Caco-2 (cell line): ENCODE data around the gene EFCAB14. TPM values are rescaled to one million over a fixed set of nuclear protein-coding genes. Genes with fewer than 3 reads are reported as not detected.

Experiments used
- BruUV-seq: library from RNA; stranded (reverse); fragments of 400-500 nt; replicated peaks from 2 replicates; lab custom pipeline; 2021; lab: Mats Ljungman, UMichigan
- CTCF ChIA-PET: fragments of 300-600 bp; sonication (Branson Sonifier 250); formaldehyde crosslinking; loops from one replicate; lab custom pipeline; 2022; ENCODE audit warnings: antibody characterized with exemption; lab: Charles Lee
- POLR2A ChIA-PET: fragments of 300-600 bp; sonication (Branson Sonifier 250); formaldehyde crosslinking; loops from one replicate; lab custom pipeline; 2022; ENCODE audit warnings: antibody characterized with exemption; lab: Charles Lee
- DNase-seq, 2 experiments: peaks; one replicate each; pipeline versions ENCODE4 v3.0.0 to v3.0.0-alpha.2; 2020 to 2022
- H3K27me3 ChIP-seq: replicated peaks from 2 replicates; pipeline ENCODE4 v1.6.0; 2011; ENCODE audit warnings: low read length; ENCODE audit not compliant: control insufficient read depth, insufficient read depth
- H3K36me3 ChIP-seq: 2 replicates; pipeline ENCODE4 v1.5.1; 2011; ENCODE audit warnings: low read length; ENCODE audit not compliant: control insufficient read depth, insufficient read depth
- H3K4me1 ChIP-seq: fragments of 250-450 bp; sonication (Bioruptor Pico); 2 replicates; pipeline ENCODE4 v1.5.1; 2020; ENCODE audit warnings: mild to moderate bottlenecking
- H3K4me3 ChIP-seq: 2 replicates; pipeline ENCODE4 v1.5.1; 2011; ENCODE audit warnings: low read depth, mild to moderate bottlenecking, control low read depth, low read length
- H3K9me3 ChIP-seq: fragments of 250-450 bp; sonication (Bioruptor Pico); 2 replicates; pipeline ENCODE4 v1.5.1; 2020; ENCODE audit warnings: mild to moderate bottlenecking, moderate library complexity
- H3K27ac Mint-ChIP-seq: one replicate; pipeline ENCODE4 v1.8.0; 2022; ENCODE audit warnings: mixed read lengths; ENCODE audit not compliant: unreplicated experiment
- H3K27me3 Mint-ChIP-seq: one replicate; pipeline ENCODE4 v1.8.0; 2022; ENCODE audit warnings: mixed read lengths; ENCODE audit not compliant: insufficient read depth, unreplicated experiment
- H3K36me3 Mint-ChIP-seq: one replicate; pipeline ENCODE4 v1.8.0; 2022; ENCODE audit warnings: mild to moderate bottlenecking, mixed read lengths; ENCODE audit not compliant: insufficient read depth, unreplicated experiment
- H3K4me1 Mint-ChIP-seq: one replicate; pipeline ENCODE4 v1.8.0; 2022; ENCODE audit warnings: low read depth, mixed read lengths; ENCODE audit not compliant: unreplicated experiment
- H3K4me3 Mint-ChIP-seq: one replicate; pipeline ENCODE4 v1.8.0; 2022; ENCODE audit warnings: mild to moderate bottlenecking, moderate library complexity, mixed read lengths; ENCODE audit not compliant: unreplicated experiment
- H3K9me3 Mint-ChIP-seq: one replicate; pipeline ENCODE4 v1.8.0; 2022; ENCODE audit warnings: mixed read lengths; ENCODE audit not compliant: unreplicated experiment
- intact Hi-C: fragments of 100-400 bp; cut with micrococcal nuclease; formaldehyde crosslinking; loops from one replicate; pipeline ENCODE4 v1.10.0; 2022; ENCODE audit not compliant: unreplicated experiment
- total RNA-seq: library from RNA; stranded (reverse); gene quantifications from 2 replicates; pipeline ENCODE4 v1.2.3, GENCODE V29; 2022
- TF ChIP-seq, protein P1 (sequence below), 2 experiments: fragments of 200-600 bp in 1 of 2; IDR thresholded peaks; 1 replicate in 1 of 2; 2 replicates in 1 of 2; pipeline versions ENCODE4 v1.5.1 to v1.8.0; 2011 to 2022; ENCODE audit warnings: antibody characterized with exemption in 1 of 2, control low read depth in 1 of 2, inconsistent platforms in 1 of 2, low read depth in 1 of 2, low read length in 1 of 2, mild to moderate bottlenecking in 1 of 2, moderate library complexity in 1 of 2; ENCODE audit not compliant: insufficient read depth in 1 of 2, severe bottlenecking in 1 of 2, unreplicated experiment in 1 of 2

Gene EFCAB14
- total RNA-seq, 1 experiment from 2014 or later: 60.3 TPM

DNA sequence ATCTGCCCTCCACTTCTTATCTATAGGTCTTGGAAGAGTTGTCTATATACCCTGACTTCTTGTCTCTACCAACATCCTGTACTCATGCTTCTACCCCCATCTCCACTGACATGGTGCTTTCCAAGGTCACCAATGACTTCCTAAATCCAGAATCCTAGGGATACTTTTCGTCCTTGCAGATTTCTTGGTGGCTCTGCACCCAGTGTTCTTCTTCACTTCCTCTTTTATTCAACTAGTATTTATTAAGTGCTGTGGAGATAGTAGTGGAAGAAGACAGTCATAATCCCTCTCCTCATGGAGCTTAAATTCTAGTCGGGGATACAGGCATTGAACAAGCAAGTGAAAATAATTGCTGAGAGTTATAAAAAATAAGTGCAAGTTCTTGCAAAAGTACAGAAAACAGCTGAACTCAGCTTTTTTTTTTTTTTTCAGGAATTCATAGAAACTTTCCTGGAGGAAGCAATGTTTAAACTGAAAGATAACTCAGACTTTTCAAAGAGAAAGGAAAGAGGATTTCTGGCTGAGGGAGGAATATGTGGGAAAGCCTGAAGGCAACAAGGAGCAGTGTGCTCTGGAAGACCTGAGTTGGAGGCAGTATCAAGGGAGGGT lies 41.7 kb upstream of the EFCAB14 start:
- Mint-ChIP-seq H3K4me1 (peaks cover 40% of the 10 kb centered on the region), H3K9me3 (peaks cover 27% of the 10 kb centered on the region), H3K27me3 (no peaks in the 10 kb centered on the region), H3K36me3 (no peaks in the 10 kb centered on the region), H3K4me3 (no peak overlapping the region), H3K27ac (no peak overlapping the region)
- Histone ChIP-seq H3K4me3 (no peak overlapping the region), H3K4me1 (peaks cover 38% of the 10 kb centered on the region), H3K9me3 (no peaks in the 10 kb centered on the region), H3K36me3 (no peaks in the 10 kb centered on the region), H3K27me3 (no peaks in the 10 kb centered on the region)
- intact Hi-C loops: no loop called here
- ChIA-PET CTCF (no interaction called here), POLR2A (no interaction called here)
- BruUV-seq: no TSS peak
- no peak for DNase-seq
- TF ChIP-seq, protein P1, sequence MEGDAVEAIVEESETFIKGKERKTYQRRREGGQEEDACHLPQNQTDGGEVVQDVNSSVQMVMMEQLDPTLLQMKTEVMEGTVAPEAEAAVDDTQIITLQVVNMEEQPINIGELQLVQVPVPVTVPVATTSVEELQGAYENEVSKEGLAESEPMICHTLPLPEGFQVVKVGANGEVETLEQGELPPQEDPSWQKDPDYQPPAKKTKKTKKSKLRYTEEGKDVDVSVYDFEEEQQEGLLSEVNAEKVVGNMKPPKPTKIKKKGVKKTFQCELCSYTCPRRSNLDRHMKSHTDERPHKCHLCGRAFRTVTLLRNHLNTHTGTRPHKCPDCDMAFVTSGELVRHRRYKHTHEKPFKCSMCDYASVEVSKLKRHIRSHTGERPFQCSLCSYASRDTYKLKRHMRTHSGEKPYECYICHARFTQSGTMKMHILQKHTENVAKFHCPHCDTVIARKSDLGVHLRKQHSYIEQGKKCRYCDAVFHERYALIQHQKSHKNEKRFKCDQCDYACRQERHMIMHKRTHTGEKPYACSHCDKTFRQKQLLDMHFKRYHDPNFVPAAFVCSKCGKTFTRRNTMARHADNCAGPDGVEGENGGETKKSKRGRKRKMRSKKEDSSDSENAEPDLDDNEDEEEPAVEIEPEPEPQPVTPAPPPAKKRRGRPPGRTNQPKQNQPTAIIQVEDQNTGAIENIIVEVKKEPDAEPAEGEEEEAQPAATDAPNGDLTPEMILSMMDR (IDR thresholded peaks at IDR 0.05; ENCODE audit: insufficient read depth in 1 of 2, low read depth in 1 of 2, low read length in 1 of 2, severe bottlenecking in 1 of 2, unreplicated experiment in 1 of 2): no peak

DNA sequence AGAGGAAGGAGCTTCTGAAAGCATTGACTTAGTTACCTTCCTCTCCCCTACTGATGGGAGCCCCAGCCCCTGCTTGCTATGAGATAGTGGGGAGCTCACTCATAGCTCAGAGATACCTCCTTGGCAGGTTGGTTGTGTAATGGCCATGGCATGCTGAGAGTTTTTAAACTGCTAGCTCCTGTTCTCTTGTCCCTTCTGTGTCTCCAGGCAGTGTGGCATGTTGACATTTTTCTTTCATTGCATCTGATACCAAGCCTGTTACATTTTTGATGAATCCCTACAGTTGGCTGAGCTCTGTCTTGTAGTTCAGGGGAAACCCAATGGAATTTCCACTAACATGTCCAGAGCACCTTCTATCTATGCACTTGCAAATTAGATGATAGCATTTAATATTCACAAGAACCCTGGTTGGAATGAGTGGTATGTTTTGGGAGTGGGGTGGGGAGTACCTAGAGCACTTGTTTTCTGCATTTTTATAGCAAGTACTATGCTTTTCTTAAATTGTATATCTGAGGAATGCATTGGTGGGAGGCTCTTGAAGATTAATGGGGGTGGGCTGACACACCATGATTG lies 39.1 kb upstream of the EFCAB14 start:
- Mint-ChIP-seq H3K27me3 (no peaks in the 10 kb centered on the region), H3K4me3 (no peak overlapping the region), H3K9me3 (peaks cover 27% of the 10 kb centered on the region), H3K36me3 (no peaks in the 10 kb centered on the region), H3K4me1 (peaks cover 50% of the 10 kb centered on the region), H3K27ac (no peak overlapping the region)
- CTCF ChIA-PET: interaction anchor here (0.8 kb wide), 1 partner anchor 11 kb away, joined by 4 read pairs; no protein-coding TSS in a partner anchor
- no TSS peak for BruUV-seq
- no peaks in the 10 kb centered on the region for H3K27me3 ChIP-seq
- POLR2A ChIA-PET: no interaction called here
- intact Hi-C loops: no loop called here
- H3K36me3 ChIP-seq: no peaks in the 10 kb centered on the region
- no peak for DNase-seq
- TF ChIP-seq, protein P1 (IDR thresholded peaks at IDR 0.05; ENCODE audit: insufficient read depth in 1 of 2, low read depth in 1 of 2, low read length in 1 of 2, severe bottlenecking in 1 of 2, unreplicated experiment in 1 of 2): no peak
- no peak overlapping the region for H3K4me3 ChIP-seq
- no peaks in the 10 kb centered on the region for H3K9me3 ChIP-seq
- H3K4me1 ChIP-seq: peaks cover 41% of the 10 kb centered on the region

DNA sequence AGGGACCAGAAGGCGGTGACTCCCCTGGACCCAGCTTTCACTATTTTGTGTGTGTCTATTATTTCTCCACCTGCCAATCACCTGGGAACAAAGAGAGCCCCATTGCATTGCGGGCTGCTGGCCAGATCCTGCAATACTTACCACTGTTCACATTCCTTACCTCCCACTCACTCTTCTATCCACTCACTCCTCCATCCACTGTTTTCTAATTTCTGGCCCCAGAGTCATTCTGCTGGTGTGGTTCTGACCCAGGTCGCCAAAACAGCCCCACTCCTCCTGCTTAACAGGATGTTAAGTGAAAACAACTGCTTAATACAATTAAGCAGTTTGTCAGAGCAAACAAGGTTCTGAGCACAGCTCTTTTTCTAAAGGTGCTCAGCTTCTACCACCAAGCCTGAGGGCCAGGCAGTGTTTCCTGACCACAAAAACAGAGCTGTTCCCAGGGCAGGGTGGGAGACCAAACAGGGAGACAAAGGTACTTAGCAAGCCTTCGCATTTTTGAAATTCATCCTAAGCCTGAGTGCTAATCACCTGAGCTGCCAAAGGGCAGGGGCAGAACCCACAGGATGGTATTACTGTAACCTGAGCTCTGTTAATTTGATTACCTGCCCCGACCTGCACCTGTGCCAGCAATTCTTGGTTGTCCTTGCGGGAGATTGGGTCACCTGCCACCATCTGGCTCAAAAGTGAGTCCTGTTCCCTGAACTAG lies 38.5 kb upstream of the EFCAB14 start:
- CTCF ChIA-PET: interaction anchor here (0.8 kb wide), 1 partner anchor 10 kb away, joined by 4 read pairs; no protein-coding TSS in a partner anchor
- no peaks in the 10 kb centered on the region for H3K36me3 ChIP-seq
- DNase-seq: peak in 1 of 2 experiments; percentile 39
- no peak overlapping the region for H3K4me3 ChIP-seq
- H3K4me3 Mint-ChIP-seq: peak overlapping the region; percentile 7
- intact Hi-C loops: no loop called here
- peaks cover 50% of the 10 kb centered on the region for H3K4me1 Mint-ChIP-seq
- H3K27ac Mint-ChIP-seq: peak overlapping the region; percentile 30
- H3K4me1 ChIP-seq: peaks cover 41% of the 10 kb centered on the region
- no TSS peak for BruUV-seq
- peaks cover 25% of the 10 kb centered on the region for H3K9me3 Mint-ChIP-seq
- POLR2A ChIA-PET: no interaction called here
- TF ChIP-seq, protein P1 (IDR thresholded peaks at IDR 0.05; ENCODE audit: insufficient read depth in 1 of 2, low read depth in 1 of 2, low read length in 1 of 2, severe bottlenecking in 1 of 2, unreplicated experiment in 1 of 2): no peak
- H3K27me3 Mint-ChIP-seq: no peaks in the 10 kb centered on the region
- no peaks in the 10 kb centered on the region for H3K27me3 ChIP-seq
- no peaks in the 10 kb centered on the region for H3K9me3 ChIP-seq
- H3K36me3 Mint-ChIP-seq: no peaks in the 10 kb centered on the region
